Measurements from ENCODE around the gene SYT14. TPM values are rescaled to one million over a fixed set of nuclear protein-coding genes. Genes with fewer than 3 reads are reported as not detected.
A peak's percentile ranks its signal among the peaks of the same experiment; 100 is the strongest.

The SYT14 gene
- polyA plus RNA-seq, 1 donor (not counting 4 experiments of a cell fraction or from before 2014, with no cell fraction given): 8.3 TPM

GRCh38 chr1:209889077-209889418 lies 49.0 kb upstream of the SYT14 start:
- Histone ChIP-seq H3K4me3 (ENCODE audit: control insufficient read depth in 2 of 3, extremely low read depth in 1 of 3, insufficient read depth in 2 of 3, low read depth in 1 of 3, low read length in 3 of 3) (no peak overlapping the region), H2AFZ (ENCODE audit: control insufficient read depth, low read length) (no peak overlapping the region), H3K9ac (ENCODE audit: control insufficient read depth, extremely low read depth, insufficient read depth, low read length) (no peak overlapping the region), H3K4me2 (ENCODE audit: control insufficient read depth, extremely low read depth, insufficient read depth, low read depth, low read length) (no peak overlapping the region), H4K20me1 (ENCODE audit: control insufficient read depth, extremely low read depth, insufficient read depth, low read length) (no peaks in the 10 kb centered on the region), H3K79me2 (ENCODE audit: control insufficient read depth, insufficient read depth, low read length) (no peaks in the 10 kb centered on the region), H3K4me1 (ENCODE audit: control insufficient read depth, extremely low read depth, insufficient read depth, low read length) (peaks cover 38% of the 10 kb centered on the region), H3K9me1 (ENCODE audit: control insufficient read depth, extremely low read depth, insufficient read depth, low read length) (no peaks in the 10 kb centered on the region), H3K27ac (ENCODE audit: control insufficient read depth, insufficient read depth, low read length) (no peak overlapping the region), H3K9me3 (ENCODE audit: control insufficient read depth, low read depth, low read length) (no peaks in the 10 kb centered on the region), H3K27me3 (ENCODE audit: control insufficient read depth, extremely low read depth, insufficient read depth, low read length) (no peaks in the 10 kb centered on the region), H3K36me3 (ENCODE audit: control insufficient read depth in 2 of 2, extremely low read depth in 1 of 2, insufficient read depth in 2 of 2, low read length in 2 of 2) (peaks cover 0 to 5% of the 10 kb centered on the region in 2 experiments)
- TF ChIP-seq EZH2 (IDR thresholded peaks at IDR 0.05; ENCODE audit: low read length): no peak
- no peak for FAIRE-seq
- no peak for DNase-seq (ENCODE audit: low read depth, low spot score)
- dilution Hi-C loops (cut with MboI; ENCODE audit: extremely low pct_ligation_motif_present, low sequenced_read_pairs): no loop called here

GRCh38 chr1:209890641-209891330 lies 47.2 kb upstream of the SYT14 start:
- dilution Hi-C loops (cut with MboI; ENCODE audit: extremely low pct_ligation_motif_present, low sequenced_read_pairs): no loop called here
- FAIRE-seq (peak; percentile 53), DNase-seq (ENCODE audit: low read depth, low spot score) (no peak)
- Histone ChIP-seq H3K9me3 (ENCODE audit: control insufficient read depth, low read depth, low read length) (no peaks in the 10 kb centered on the region), H3K27me3 (ENCODE audit: control insufficient read depth, extremely low read depth, insufficient read depth, low read length) (no peaks in the 10 kb centered on the region), H3K4me1 (ENCODE audit: control insufficient read depth, extremely low read depth, insufficient read depth, low read length) (peaks cover 38% of the 10 kb centered on the region), H3K27ac (ENCODE audit: control insufficient read depth, insufficient read depth, low read length) (peak overlapping the region; percentile 95), H3K4me2 (ENCODE audit: control insufficient read depth, extremely low read depth, insufficient read depth, low read depth, low read length) (peak overlapping the region; percentile 30), H3K4me3 (ENCODE audit: control insufficient read depth in 2 of 3, extremely low read depth in 1 of 3, insufficient read depth in 2 of 3, low read depth in 1 of 3, low read length in 3 of 3) (no peak overlapping the region), H4K20me1 (ENCODE audit: control insufficient read depth, extremely low read depth, insufficient read depth, low read length) (no peaks in the 10 kb centered on the region), H3K79me2 (ENCODE audit: control insufficient read depth, insufficient read depth, low read length) (no peaks in the 10 kb centered on the region), H3K9me1 (ENCODE audit: control insufficient read depth, extremely low read depth, insufficient read depth, low read length) (no peaks in the 10 kb centered on the region), H2AFZ (ENCODE audit: control insufficient read depth, low read length) (no peak overlapping the region), H3K9ac (ENCODE audit: control insufficient read depth, extremely low read depth, insufficient read depth, low read length) (peak overlapping the region; percentile 59), H3K36me3 (ENCODE audit: control insufficient read depth in 2 of 2, extremely low read depth in 1 of 2, insufficient read depth in 2 of 2, low read length in 2 of 2) (peaks cover 0 to 5% of the 10 kb centered on the region in 2 experiments)
- TF ChIP-seq EZH2 (IDR thresholded peaks at IDR 0.05; ENCODE audit: low read length): no peak
- TF ChIP-seq CTCF (optimal IDR thresholded peaks at IDR 0.05 in 1 of 3, IDR thresholded peaks at IDR 0.05 in 1 of 3, conservative IDR thresholded peaks at IDR 0.05 in 1 of 3; ENCODE audit: extremely low read depth in 1 of 3, insufficient read depth in 2 of 3, low read length in 3 of 3): no peak

- FAIRE-seq (peak; percentile 17), DNase-seq (ENCODE audit: low read depth, low spot score) (no peak)
- no peaks in the 10 kb centered on the region for H3K9me1 ChIP-seq (ENCODE audit: control insufficient read depth, extremely low read depth, insufficient read depth, low read length)
- no peak overlapping the region for H3K4me2 ChIP-seq (ENCODE audit: control insufficient read depth, extremely low read depth, insufficient read depth, low read depth, low read length)
- H3K79me2 ChIP-seq (ENCODE audit: control insufficient read depth, insufficient read depth, low read length): no peaks in the 10 kb centered on the region
- H3K9me3 ChIP-seq (ENCODE audit: control insufficient read depth, low read depth, low read length): no peaks in the 10 kb centered on the region
- peak overlapping the region; percentile 94 for H3K27ac ChIP-seq (ENCODE audit: control insufficient read depth, insufficient read depth, low read length)
- peaks cover 0 to 2% of the 10 kb centered on the region in 2 experiments for H3K36me3 ChIP-seq (ENCODE audit: control insufficient read depth in 2 of 2, extremely low read depth in 1 of 2, insufficient read depth in 2 of 2, low read length in 2 of 2)
- H3K4me3 ChIP-seq (ENCODE audit: control insufficient read depth in 2 of 3, extremely low read depth in 1 of 3, insufficient read depth in 2 of 3, low read depth in 1 of 3, low read length in 3 of 3): no peak overlapping the region
- TF ChIP-seq CTCF (optimal IDR thresholded peaks at IDR 0.05 in 1 of 3, IDR thresholded peaks at IDR 0.05 in 1 of 3, conservative IDR thresholded peaks at IDR 0.05 in 1 of 3; ENCODE audit: extremely low read depth in 1 of 3, insufficient read depth in 2 of 3, low read length in 3 of 3) (no peak), EZH2 (IDR thresholded peaks at IDR 0.05; ENCODE audit: low read length) (no peak)
- no peak overlapping the region for H2AFZ ChIP-seq (ENCODE audit: control insufficient read depth, low read length)
- H3K4me1 ChIP-seq (ENCODE audit: control insufficient read depth, extremely low read depth, insufficient read depth, low read length): peaks cover 48% of the 10 kb centered on the region
- H3K9ac ChIP-seq (ENCODE audit: control insufficient read depth, extremely low read depth, insufficient read depth, low read length): no peak overlapping the region
- dilution Hi-C loops (cut with MboI; ENCODE audit: extremely low pct_ligation_motif_present, low sequenced_read_pairs): no loop called here
- no peaks in the 10 kb centered on the region for H3K27me3 ChIP-seq (ENCODE audit: control insufficient read depth, extremely low read depth, insufficient read depth, low read length)
- no peaks in the 10 kb centered on the region for H4K20me1 ChIP-seq (ENCODE audit: control insufficient read depth, extremely low read depth, insufficient read depth, low read length)
These were observed 44.3 kb upstream of the SYT14 start for GRCh38 chr1:209893751-209894150.
